ENCODE data around the gene COL26A1. TPM values are rescaled to one million over a fixed set of nuclear protein-coding genes. Genes with fewer than 3 reads are reported as not detected.
"Not testable (repeated sequence)": the region's sequence is repeated elsewhere in the genome, so short reads cannot be mapped to it uniquely, and the experiment has no call there.

The COL26A1 gene
- total RNA-seq, 4 donors from 2014 or later: 0.06 TPM; not detected in 3

DNA sequence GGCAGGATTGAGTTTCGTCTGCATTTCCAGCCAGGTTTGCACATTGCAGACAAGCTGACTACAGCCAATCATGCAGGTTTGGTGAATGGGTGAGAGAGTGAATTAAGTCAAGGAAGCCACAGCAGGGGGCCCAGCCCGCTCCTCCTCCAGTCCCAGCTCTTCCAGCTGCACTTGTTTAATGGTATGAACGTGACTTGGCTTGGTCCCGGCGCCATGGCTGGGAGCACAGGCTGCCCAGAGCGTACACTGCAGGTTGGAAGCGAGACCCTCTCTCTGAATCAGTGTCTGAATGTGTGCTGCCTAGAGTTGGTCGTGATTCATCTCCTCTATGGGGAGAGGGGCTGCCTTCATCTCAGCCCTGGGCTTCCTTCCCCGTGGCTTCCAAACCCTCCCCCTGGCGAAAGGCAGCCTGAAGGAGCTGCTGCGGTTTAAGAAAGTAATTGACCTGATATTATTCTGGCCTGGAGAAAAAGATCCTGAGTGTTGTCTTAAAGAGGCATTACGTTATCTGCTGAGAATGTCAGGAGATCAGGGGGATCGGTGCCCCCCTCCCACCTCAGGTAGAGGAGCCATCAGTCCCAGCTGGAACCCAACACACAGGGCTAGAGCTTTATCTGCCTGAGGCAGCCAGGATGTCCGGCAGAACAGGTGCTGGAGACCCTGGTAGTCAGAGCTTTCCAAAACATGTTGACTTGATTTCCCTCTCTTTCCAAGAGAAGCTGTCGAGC is 132.1 kb downstream of the COL26A1 start:
- 34 to 48% methylated on average over 15 of the region's 15 CpGs for WGBS, 2 donors
- intact Hi-C loops (cut with DNase I; ENCODE audit: low total_unique reads): no loop called here

DNA sequence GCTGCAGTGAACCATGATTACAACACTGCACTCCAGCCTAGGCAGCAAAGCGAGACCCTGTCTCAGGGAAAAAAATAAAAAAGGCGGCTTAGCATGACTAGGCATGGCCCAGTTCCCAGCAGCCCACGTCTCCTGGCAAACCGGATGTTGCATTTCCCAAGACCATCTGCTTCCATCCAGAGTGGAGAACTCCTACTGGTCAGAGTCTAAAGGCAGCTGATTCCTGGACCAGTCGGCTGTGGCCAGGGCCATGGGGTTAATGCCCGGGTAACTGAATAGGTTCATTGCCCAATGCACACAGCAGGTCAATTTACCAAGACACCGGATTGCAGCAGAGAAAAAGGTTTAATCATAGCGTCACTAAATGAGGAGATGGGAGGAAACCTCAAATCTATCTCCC is 133.3 kb downstream of the COL26A1 start:
- TF ChIP-seq, protein P1, sequence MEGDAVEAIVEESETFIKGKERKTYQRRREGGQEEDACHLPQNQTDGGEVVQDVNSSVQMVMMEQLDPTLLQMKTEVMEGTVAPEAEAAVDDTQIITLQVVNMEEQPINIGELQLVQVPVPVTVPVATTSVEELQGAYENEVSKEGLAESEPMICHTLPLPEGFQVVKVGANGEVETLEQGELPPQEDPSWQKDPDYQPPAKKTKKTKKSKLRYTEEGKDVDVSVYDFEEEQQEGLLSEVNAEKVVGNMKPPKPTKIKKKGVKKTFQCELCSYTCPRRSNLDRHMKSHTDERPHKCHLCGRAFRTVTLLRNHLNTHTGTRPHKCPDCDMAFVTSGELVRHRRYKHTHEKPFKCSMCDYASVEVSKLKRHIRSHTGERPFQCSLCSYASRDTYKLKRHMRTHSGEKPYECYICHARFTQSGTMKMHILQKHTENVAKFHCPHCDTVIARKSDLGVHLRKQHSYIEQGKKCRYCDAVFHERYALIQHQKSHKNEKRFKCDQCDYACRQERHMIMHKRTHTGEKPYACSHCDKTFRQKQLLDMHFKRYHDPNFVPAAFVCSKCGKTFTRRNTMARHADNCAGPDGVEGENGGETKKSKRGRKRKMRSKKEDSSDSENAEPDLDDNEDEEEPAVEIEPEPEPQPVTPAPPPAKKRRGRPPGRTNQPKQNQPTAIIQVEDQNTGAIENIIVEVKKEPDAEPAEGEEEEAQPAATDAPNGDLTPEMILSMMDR (IDR thresholded peaks at IDR 0.05): no peak
- no peak for TF ChIP-seq POLR2A (IDR thresholded peaks at IDR 0.05)
- WGBS, 2 donors: 77 to 79% methylated on average over 8 of the region's 8 CpGs
- intact Hi-C loops (cut with DNase I; ENCODE audit: low total_unique reads): no loop called here

More for the DNA sequence above, 132.1 kb downstream of the COL26A1 start:
- TF ChIP-seq, protein P1 (IDR thresholded peaks at IDR 0.05): no peak
- no peak for TF ChIP-seq POLR2A (IDR thresholded peaks at IDR 0.05)
- H3K4me3 ChIP-seq (ENCODE audit: low read depth, poor library complexity, severe bottlenecking): no peak overlapping the region
- no peak for DNase-seq (ENCODE audit: low spot score in 2 of 2)

DNA sequence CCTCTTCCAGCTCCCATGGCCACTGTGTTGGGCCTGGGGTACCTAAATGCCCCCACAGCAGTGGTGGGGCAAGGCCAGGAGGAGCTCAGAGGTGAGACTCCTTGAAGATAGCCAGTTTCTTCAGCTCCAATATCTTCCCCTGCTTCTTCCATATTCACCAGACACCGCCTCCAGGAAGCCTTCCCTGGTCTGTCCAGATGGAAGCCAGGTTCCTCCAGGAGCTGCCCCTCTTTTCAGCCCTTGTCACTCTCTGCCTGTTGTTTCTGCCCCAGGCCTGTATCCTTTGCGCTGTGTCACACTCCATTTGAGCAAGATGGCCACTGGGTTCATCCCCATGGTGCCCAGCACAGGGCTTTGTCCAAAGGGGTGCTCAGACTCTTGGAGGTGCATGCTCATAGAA is 138.7 kb downstream of the COL26A1 start:
- no peak for DNase-seq (ENCODE audit: low spot score in 2 of 2)
- intact Hi-C loops (cut with DNase I; ENCODE audit: low total_unique reads): no loop called here
- H3K4me3 ChIP-seq (ENCODE audit: low read depth, poor library complexity, severe bottlenecking): no peak overlapping the region
- 93 to 97% methylated on average over 2 of the region's 2 CpGs for WGBS, 2 donors
- TF ChIP-seq, protein P1 (IDR thresholded peaks at IDR 0.05): no peak
- TF ChIP-seq POLR2A (IDR thresholded peaks at IDR 0.05): no peak

More for the DNA sequence above, 133.3 kb downstream of the COL26A1 start:
- H3K4me3 ChIP-seq (ENCODE audit: low read depth, poor library complexity, severe bottlenecking): no peak overlapping the region
- DNase-seq (ENCODE audit: low spot score in 2 of 2): no peak

DNA sequence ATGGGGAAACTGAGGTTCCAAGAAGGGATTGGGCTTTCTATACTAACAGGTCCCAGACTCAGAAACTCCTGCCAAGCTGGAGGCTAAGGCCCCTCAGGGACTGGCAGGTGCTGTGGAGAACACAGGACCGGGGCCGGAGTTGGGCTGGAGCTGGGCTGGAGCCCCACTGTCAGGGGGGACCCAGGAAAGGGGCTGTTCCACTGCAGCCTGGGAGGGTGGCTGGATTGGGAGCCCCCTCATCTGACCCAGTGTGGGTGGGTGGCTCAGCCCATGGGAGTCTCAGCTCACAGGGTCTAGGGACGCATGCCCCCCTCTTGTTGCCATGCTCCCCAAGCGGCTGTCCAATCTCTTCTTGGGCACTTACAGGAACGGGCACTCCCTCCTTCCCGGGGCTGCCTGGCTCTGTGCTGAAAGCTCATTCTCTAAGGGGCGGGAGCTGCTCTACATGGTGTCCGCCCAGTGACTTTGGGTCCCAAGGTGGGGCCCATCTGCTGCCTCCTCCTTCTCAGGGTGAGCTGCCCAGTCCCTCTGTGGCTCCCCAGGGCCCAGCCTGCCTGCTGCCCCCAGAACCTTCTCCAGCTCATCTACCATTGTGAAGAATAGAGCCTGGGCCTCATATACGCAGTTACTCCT is 139.9 kb downstream of the COL26A1 start:
- no peak for TF ChIP-seq POLR2A (IDR thresholded peaks at IDR 0.05)
- TF ChIP-seq, protein P1 (IDR thresholded peaks at IDR 0.05): no peak
- H3K4me3 ChIP-seq (ENCODE audit: low read depth, poor library complexity, severe bottlenecking): no peak overlapping the region
- intact Hi-C loops (cut with DNase I; ENCODE audit: low total_unique reads): no loop called here
- no peak for DNase-seq (ENCODE audit: low spot score in 2 of 2)
- 77 to 83% methylated on average over 7 to 8 of the region's 9 CpGs for WGBS, 2 donors

DNA sequence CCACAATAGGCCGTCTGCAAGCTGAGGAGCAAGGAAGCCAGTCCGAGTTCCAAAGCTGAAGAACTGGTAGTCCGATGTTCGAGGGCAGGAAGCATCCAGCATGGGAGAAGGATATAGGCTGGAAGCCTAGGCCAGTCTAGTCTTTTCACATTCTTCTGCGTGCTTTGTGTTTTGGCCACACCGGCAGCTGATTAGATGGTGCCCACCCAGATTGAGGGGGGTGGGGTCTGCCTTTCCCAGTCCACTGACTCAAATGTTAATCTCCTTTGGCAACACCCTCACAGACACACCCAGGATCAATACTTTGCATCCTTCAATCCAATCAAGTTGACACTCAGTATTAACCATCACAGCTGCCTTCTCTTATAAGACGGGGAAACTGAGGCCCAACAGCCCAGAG is 142.8 kb downstream of the COL26A1 start:
- 78 to 86% methylated on average over 7 of the region's 7 CpGs for WGBS, 2 donors
- H3K4me3 ChIP-seq (ENCODE audit: low read depth, poor library complexity, severe bottlenecking); intact Hi-C loops (cut with DNase I; ENCODE audit: low total_unique reads); DNase-seq (ENCODE audit: low spot score in 2 of 2): not testable (repeated sequence)

DNA sequence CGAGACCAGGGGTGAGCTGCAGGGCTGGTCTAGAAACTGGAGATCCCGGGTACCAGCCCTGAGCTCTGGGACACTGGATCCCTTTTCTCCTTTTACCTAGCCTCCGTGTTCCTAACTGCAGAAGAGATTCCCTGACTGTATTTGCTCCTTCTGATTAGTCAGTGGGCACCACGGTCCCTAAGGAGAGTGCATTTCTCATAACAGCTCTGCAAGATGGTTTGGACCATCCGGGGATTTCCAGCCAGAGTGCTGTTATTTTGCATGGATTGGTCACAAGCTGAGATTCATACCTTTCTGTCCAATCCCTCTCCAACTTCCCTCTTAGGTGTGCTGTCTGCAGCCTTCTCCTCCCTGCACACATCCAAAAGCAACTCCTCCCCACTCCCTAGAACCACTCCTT is 143.9 kb downstream of the COL26A1 start:
- intact Hi-C loops (cut with DNase I; ENCODE audit: low total_unique reads): no loop called here
- 49 to 51% methylated on average over 5 of the region's 5 CpGs for WGBS, 2 donors
- no peak for TF ChIP-seq POLR2A (IDR thresholded peaks at IDR 0.05)
- TF ChIP-seq, protein P1 (IDR thresholded peaks at IDR 0.05): no peak
- DNase-seq (ENCODE audit: low spot score in 2 of 2): no peak
- H3K4me3 ChIP-seq (ENCODE audit: low read depth, poor library complexity, severe bottlenecking): no peak overlapping the region

Data from lower leg skin (tissue), 4 donors.